Activated naive CD8-positive, alpha-beta T cell treated with anti-CD3 and anti-CD28 coated beads, Interleukin-2, amount 50 U/mL, for 16 hours (primary cell): ENCODE measurements around the gene UROS.

Source experiments
- DNase-seq: peaks from one replicate; pipeline ENCODE4 v3.0.0-alpha.2; 2020; ENCODE audit warnings: low read depth, low spot score

The UROS gene

GRCh38 chr10:125762692-125763648 is 60.1 kb downstream of the UROS start:
- no peak for DNase-seq

DNA sequence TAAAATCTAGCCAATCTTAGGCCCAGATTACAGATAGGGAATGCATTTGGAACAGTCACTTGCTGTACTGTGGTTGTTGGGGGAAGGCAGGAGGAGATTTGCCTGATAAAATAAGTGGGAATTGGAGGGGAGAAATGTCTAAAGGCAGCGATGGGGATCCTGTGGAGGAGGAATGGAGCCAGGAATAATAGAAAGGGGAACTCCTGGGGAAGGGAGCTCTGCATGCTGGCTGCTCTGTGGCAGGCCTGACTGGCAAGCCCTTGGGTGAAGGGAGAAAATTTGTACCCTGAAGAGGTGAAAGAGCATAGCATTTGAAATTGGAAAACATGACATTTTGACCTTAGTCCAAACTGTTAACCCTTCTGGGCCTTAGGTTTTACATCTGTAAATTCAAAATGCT is 61.1 kb downstream of the UROS start:
- DNase-seq, result no peak

DNA sequence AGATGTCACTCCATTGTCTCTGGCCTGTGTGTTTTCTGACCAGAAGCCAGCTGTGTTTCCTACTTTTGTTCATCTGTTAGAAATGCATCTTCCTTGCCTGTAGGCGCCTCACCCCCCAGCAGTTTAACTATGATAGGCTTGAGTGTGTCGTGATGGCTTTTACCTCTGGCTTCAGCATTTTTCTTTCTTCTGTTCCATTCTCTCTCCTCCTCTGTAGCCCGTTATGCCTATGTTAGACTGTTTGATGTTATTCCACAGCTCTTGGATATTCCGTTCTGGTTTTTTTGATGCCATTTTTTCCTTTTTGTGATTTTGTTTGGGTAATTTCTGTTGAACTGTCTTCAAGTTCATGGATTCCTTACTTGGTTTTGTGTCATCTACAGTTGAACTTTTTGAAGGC is 65.3 kb downstream of the UROS start:
- DNase-seq, result no peak

DNA sequence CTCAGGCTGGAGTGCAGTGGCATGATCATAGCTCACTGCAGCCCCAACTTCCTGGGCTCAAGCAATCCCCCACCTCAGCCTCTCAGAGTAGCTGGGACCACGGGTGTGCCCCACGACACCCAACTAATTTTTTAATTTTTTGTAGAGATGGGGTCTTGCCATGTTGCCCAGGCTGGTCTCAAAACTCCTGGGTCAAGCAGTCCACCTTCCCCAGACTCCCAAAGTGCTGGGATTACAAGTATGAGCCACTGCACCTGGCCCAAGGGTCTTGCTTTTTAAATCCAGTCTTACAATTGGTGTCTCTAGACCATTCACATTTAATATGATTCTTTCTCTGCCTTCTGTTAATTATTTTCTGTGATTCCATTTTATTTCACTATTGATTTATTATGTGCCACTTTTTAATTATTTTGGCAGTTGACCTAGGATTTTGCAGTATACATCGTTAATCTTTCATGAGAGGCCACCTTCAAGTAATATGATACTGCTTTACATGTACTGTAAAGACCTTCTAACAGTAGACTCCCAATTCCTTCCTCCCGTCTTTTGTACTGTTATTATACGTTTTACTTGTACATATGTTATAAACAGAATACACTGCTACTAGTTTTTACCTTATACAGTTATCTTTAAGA is 66.1 kb downstream of the UROS start:
- DNase-seq, result no peak

DNA sequence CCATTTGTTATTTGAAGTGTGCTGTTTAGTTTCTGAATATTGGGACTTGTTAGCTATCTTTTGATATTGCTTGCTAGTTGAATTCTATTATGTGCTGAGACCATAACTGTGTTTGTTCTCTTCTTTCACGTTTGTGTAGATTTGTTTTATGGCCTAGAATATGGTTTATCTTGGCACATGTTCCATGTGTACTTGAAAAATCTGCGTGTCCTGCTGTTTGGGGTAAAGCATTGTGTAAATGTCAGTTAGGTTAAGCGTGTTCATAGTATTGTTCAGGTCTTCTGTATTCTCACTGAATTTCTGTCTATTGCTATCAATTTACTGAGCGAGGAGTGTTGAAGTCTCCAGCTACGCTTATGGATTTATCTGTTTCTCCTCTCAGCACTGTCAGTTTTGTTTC is 66.9 kb downstream of the UROS start:
- DNase-seq, result no peak

DNA sequence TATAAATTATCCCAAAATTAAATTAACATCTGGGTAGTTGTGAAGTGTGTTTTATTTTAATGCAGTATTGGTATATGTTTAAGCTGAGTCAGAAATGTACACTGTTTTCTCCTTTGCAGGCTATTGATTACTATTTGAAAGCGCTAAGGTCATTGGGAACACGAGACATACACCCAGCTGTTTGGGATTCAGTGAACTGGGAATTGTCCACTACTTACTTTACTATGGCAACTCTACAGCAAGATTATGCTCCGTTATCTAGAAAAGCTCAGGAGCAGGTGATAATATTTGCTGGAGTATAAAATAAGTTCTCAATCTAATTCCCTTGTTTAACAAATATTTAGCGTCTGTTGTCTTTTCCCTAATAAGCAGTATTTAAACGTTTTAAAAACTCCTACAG is 75.6 kb downstream of the UROS start:
- DNase-seq, result no peak

DNA sequence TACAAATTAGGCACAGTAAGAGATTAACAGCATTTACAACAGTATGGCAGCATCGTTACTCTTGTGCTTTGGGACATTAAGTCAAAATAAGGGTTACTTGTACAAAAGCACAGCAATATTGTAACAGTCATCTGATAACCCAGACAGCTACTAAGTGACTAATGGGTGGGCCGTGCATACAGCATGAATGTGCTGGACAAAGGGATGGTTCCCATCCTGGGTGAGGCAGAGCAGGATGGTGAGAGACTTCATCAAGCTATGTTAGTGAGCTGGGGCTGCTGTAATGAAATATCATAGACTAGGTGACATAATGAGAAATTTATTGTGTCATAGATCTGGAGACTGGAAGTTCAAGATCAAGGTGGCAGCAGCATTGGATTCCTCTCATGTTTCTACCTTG is 78.1 kb downstream of the UROS start:
- no peak for DNase-seq

DNA sequence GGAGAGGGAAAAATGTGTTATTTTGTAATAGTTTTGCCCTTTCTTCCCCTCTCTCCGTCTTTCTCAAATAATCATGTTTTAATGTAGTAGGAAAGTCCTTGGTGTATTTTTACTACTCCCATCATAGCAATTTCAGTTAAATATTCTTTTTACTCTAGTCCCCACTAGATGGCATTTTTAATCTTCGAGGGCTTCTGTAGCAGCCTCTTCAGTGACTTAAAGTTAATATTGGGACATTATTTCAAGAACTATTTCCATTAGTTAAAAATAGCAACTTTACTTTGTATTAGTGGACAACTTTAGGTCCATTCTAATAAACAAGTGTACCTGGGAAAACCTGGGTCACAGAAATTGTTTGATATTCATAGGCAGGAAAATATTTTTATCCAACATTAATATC is 80.6 kb downstream of the UROS start:
- no peak for DNase-seq

- no peak for DNase-seq
These were observed 82.9 kb downstream of the UROS start for GRCh38 chr10:125739994-125740679.
